ENCODE results near the gene SLC22A23. TPM values are rescaled to one million over a fixed set of nuclear protein-coding genes. Genes with fewer than 3 reads are reported as not detected.
A peak's percentile ranks its signal among the peaks of the same experiment; 100 is the strongest.

The SLC22A23 gene
- total and polyA plus RNA-seq, 2 experiments from 2014 or later, result 6.1 to 38.3 TPM

GRCh38 chr6:3340358-3340802 is 116.5 kb downstream of the SLC22A23 start:
- Histone ChIP-seq H3F3A (replicated peaks; ENCODE audit: low read depth) (no peaks in the 10 kb centered on the region; the same call in 1 of the 2 replicates), H3K27me3 (ENCODE audit: insufficient read depth) (no peaks in the 10 kb centered on the region), H3K79me2 (replicated peaks; ENCODE audit: insufficient read depth) (peaks cover 49% of the 10 kb centered on the region), H3K36me3 (ENCODE audit: insufficient read depth) (no peaks in the 10 kb centered on the region), H3K27ac (ENCODE audit: low read depth) (peak overlapping the region; percentile 83), H4K20me1 (replicated peaks; ENCODE audit: insufficient read depth) (0 out of 2 replicates have a peak, but pooled peaks cover 5% of the 10 kb centered on the region), H3K4me2 (peak overlapping the region; percentile 52), H3K9me2 (ENCODE audit: insufficient read depth) (no peaks in the 10 kb centered on the region), H2AFZ (no peak overlapping the region), H3K4me3 (no peak overlapping the region), H3K4me1 (ENCODE audit: insufficient read depth) (peaks cover 73% of the 10 kb centered on the region)
- H3K27me3 Mint-ChIP-seq (ENCODE audit: insufficient read depth, low read depth, poor library complexity), result peaks cover 18% of the 10 kb centered on the region
- TF ChIP-seq ZNF331 (CRISPR knock-in tag; IDR thresholded peaks at IDR 0.05; ENCODE audit: low read depth), result no peak
- no peak for TF ChIP-seq NANOG (IDR thresholded peaks at IDR 0.05; ENCODE audit: borderline replicate concordance)
- TF ChIP-seq ZNF114 (CRISPR knock-in tag; IDR thresholded peaks at IDR 0.05), result no peak
- no peak for TF ChIP-seq CREB1 (CRISPR knock-in tag; IDR thresholded peaks at IDR 0.05; ENCODE audit: low read depth)
- TF ChIP-seq CTCF (conservative IDR thresholded peaks at IDR 0.05; ENCODE audit: low read depth in 2 of 2), result no peak
- H3K4me3 Mint-ChIP-seq, result peak overlapping the region; percentile 14; the same call in 1 of the 3 replicates
- DNase-seq (ENCODE audit: low spot score) (no peak), ATAC-seq (no peak)
- peaks cover 78% of the 10 kb centered on the region for H3K4me1 Mint-ChIP-seq
- H3K27ac Mint-ChIP-seq, result peak overlapping the region; percentile 91
- H3K36me3 Mint-ChIP-seq (ENCODE audit: low read depth), result no peaks in the 10 kb centered on the region; the same call in 2 of the 3 replicates
- no peaks in the 10 kb centered on the region; the same call in 2 of the 3 replicates for H3K9me3 Mint-ChIP-seq

DNA sequence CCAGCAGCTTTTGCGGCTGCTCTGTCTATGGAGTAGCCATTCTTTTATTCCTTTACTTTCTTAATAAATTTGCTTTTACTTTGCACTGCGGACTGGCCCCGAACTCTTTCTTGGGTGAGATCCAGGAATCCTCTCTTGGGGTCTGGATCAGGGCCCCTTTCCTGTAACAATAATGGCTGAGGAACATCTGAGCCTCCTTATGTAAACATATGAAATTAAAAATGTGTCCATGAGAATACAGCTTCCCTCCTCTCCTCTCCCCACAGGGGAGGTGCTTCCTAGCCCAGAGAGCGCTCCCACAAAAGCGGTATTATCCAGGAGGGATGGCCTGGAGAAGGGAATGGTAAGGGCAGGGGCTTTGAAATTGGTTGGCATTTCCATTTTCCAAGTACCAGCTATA is 117.0 kb downstream of the SLC22A23 start:
- Histone ChIP-seq H3K27ac (ENCODE audit: low read depth) (peak overlapping the region; percentile 83), H3K4me1 (ENCODE audit: insufficient read depth) (peaks cover 72% of the 10 kb centered on the region), H3K9me2 (ENCODE audit: insufficient read depth) (no peaks in the 10 kb centered on the region), H3K4me3 (no peak overlapping the region; the same call in 1 of the 2 replicates), H3F3A (replicated peaks; ENCODE audit: low read depth) (no peaks in the 10 kb centered on the region; the same call in 1 of the 2 replicates), H3K36me3 (ENCODE audit: insufficient read depth) (no peaks in the 10 kb centered on the region), H2AFZ (no peak overlapping the region), H3K4me2 (peak overlapping the region; percentile 52), H3K79me2 (replicated peaks; ENCODE audit: insufficient read depth) (peaks cover 49% of the 10 kb centered on the region), H4K20me1 (replicated peaks; ENCODE audit: insufficient read depth) (0 out of 2 replicates have a peak, but pooled peaks cover 2% of the 10 kb centered on the region), H3K27me3 (ENCODE audit: insufficient read depth) (no peaks in the 10 kb centered on the region)
- H3K36me3 Mint-ChIP-seq (ENCODE audit: low read depth), result no peaks in the 10 kb centered on the region; the same call in 2 of the 3 replicates
- peaks cover 81% of the 10 kb centered on the region for H3K4me1 Mint-ChIP-seq
- H3K27ac Mint-ChIP-seq, result peak overlapping the region; percentile 91
- ATAC-seq, result peak; percentile 21
- no peak for DNase-seq (ENCODE audit: low spot score)
- no peak overlapping the region; the same call in 2 of the 3 replicates for H3K4me3 Mint-ChIP-seq
- peaks cover 18% of the 10 kb centered on the region for H3K27me3 Mint-ChIP-seq (ENCODE audit: insufficient read depth, low read depth, poor library complexity)
- no peaks in the 10 kb centered on the region; the same call in 2 of the 3 replicates for H3K9me3 Mint-ChIP-seq
- TF ChIP-seq ZNF331 (CRISPR knock-in tag; IDR thresholded peaks at IDR 0.05; ENCODE audit: low read depth), result no peak
- TF ChIP-seq JUNB (IDR thresholded peaks at IDR 0.05; ENCODE audit: unreplicated experiment), result no peak
- no peak for TF ChIP-seq CTCF (conservative IDR thresholded peaks at IDR 0.05; ENCODE audit: low read depth in 2 of 2)
- no peak for TF ChIP-seq EZH2phosphoT487 (IDR thresholded peaks at IDR 0.05; ENCODE audit: unreplicated experiment)
- no peak for TF ChIP-seq CREB1 (CRISPR knock-in tag; IDR thresholded peaks at IDR 0.05; ENCODE audit: low read depth)
- no peak for TF ChIP-seq REST (IDR thresholded peaks at IDR 0.05; ENCODE audit: unreplicated experiment)
- no peak for TF ChIP-seq STAT1 (IDR thresholded peaks at IDR 0.05; ENCODE audit: unreplicated experiment)
- no peak for TF ChIP-seq EZH2 (IDR thresholded peaks at IDR 0.05; ENCODE audit: low read depth, unreplicated experiment)
- no peak for TF ChIP-seq POLR2AphosphoS5 (IDR thresholded peaks at IDR 0.05; ENCODE audit: low read depth)
- no peak for TF ChIP-seq ZNF114 (CRISPR knock-in tag; IDR thresholded peaks at IDR 0.05)
